H9 (cell line): ENCODE measurements around the gene REEP1. TPM values are rescaled to one million over a fixed set of nuclear protein-coding genes. Genes with fewer than 3 reads are reported as not detected.
"Not testable (repeated sequence)": the region's sequence is repeated elsewhere in the genome, so short reads cannot be mapped to it uniquely, and the experiment has no call there.

Source experiments
- DNase-seq: peaks from one replicate; pipeline ENCODE4 v3.0.0-alpha.2; 2017
- H2AFZ ChIP-seq: one replicate; pipeline ENCODE4 v1.6.1; 2013; ENCODE audit warnings: mild to moderate bottlenecking, low read length, control low read depth, moderate library complexity
- H2AK5ac ChIP-seq: 2 replicates; pipeline ENCODE4 v1.6.1; 2013; ENCODE audit warnings: low read length, control low read depth, mixed read lengths; ENCODE audit not compliant: insufficient read length
- H2BK120ac ChIP-seq: one replicate; pipeline ENCODE4 v1.6.1; 2013; ENCODE audit warnings: low read depth, mild to moderate bottlenecking, low read length, control low read depth, inconsistent platforms; ENCODE audit not compliant: poor library complexity, severe bottlenecking
- H2BK12ac ChIP-seq: 2 replicates; pipeline ENCODE4 v1.6.1; 2013; ENCODE audit warnings: low read length, control low read depth, mixed read lengths, low read depth; ENCODE audit not compliant: insufficient read length
- H2BK15ac ChIP-seq: 2 replicates; pipeline ENCODE4 v1.6.1; 2013; ENCODE audit warnings: low read depth, low read length, control low read depth
- H2BK20ac ChIP-seq: one replicate; pipeline ENCODE4 v1.6.1; 2013; ENCODE audit warnings: low read depth, mild to moderate bottlenecking, low read length, control low read depth, inconsistent platforms; ENCODE audit not compliant: poor library complexity, severe bottlenecking
- H2BK5ac ChIP-seq: 2 replicates; pipeline ENCODE4 v1.6.1; 2013; ENCODE audit warnings: low read length, control low read depth, mixed read lengths; ENCODE audit not compliant: insufficient read length
- H3K14ac ChIP-seq: 2 replicates; pipeline ENCODE4 v1.6.1; 2013; ENCODE audit warnings: low read length, control low read depth; ENCODE audit not compliant: insufficient read depth
- H3K18ac ChIP-seq: 2 replicates; pipeline ENCODE4 v1.6.1; 2013; ENCODE audit warnings: low read depth, mild to moderate bottlenecking, mixed read lengths, low read length, control low read depth; ENCODE audit not compliant: insufficient read length
- H3K23ac ChIP-seq: 2 replicates; pipeline ENCODE4 v1.6.1; 2013; ENCODE audit warnings: low read length, control low read depth, mixed read lengths, low read depth; ENCODE audit not compliant: insufficient read length
- H3K23me2 ChIP-seq: 2 replicates; pipeline ENCODE4 v1.6.1; 2013; ENCODE audit warnings: low read depth, mild to moderate bottlenecking, mixed read lengths, low read length, control low read depth; ENCODE audit not compliant: insufficient read length, poor library complexity, severe bottlenecking
- H3K27ac ChIP-seq: 2 replicates; pipeline ENCODE4 v1.5.1; 2013; ENCODE audit warnings: low read length, control low read depth, mixed read lengths, low read depth; ENCODE audit not compliant: insufficient read length
- H3K27me3 ChIP-seq: 2 replicates; pipeline ENCODE4 v1.6.1; 2013; ENCODE audit warnings: low read length, control low read depth, inconsistent platforms; ENCODE audit not compliant: insufficient read depth
- H3K4ac ChIP-seq: 2 replicates; pipeline ENCODE4 v1.6.1; 2013; ENCODE audit warnings: low read depth, mild to moderate bottlenecking, control low read depth, inconsistent platforms, low read length, moderate library complexity
- H3K4me1 ChIP-seq: 2 replicates; pipeline ENCODE4 v1.6.1; 2013; ENCODE audit warnings: low read length, control low read depth, inconsistent platforms; ENCODE audit not compliant: insufficient read depth
- H3K4me2 ChIP-seq: 2 replicates; pipeline ENCODE4 v1.6.1; 2013; ENCODE audit warnings: low read length, control low read depth, mixed read lengths; ENCODE audit not compliant: insufficient read length, insufficient read depth
- H3K56ac ChIP-seq: 2 replicates; pipeline ENCODE4 v1.6.1; 2013; ENCODE audit warnings: low read depth, mild to moderate bottlenecking, mixed read lengths, low read length, control low read depth; ENCODE audit not compliant: insufficient read length
- H3K79me1 ChIP-seq: 2 replicates; pipeline ENCODE4 v1.6.1; 2013; ENCODE audit warnings: low read depth, mild to moderate bottlenecking, moderate library complexity, low read length, control low read depth, inconsistent platforms; ENCODE audit not compliant: insufficient read depth, poor library complexity, severe bottlenecking
- H3K79me2 ChIP-seq: 2 replicates; pipeline ENCODE4 v1.6.1; 2013; ENCODE audit warnings: low read length, control low read depth, inconsistent platforms; ENCODE audit not compliant: insufficient read depth
- H3K9ac ChIP-seq: 2 replicates; pipeline ENCODE4 v1.6.1; 2013; ENCODE audit warnings: low read length, control low read depth, mixed read lengths; ENCODE audit not compliant: insufficient read length; ENCODE audit errors: extremely low read depth
- H3K9me3 ChIP-seq: one replicate; pipeline ENCODE4 v1.6.1; 2013; ENCODE audit warnings: low read depth, low read length, inconsistent platforms; ENCODE audit not compliant: control insufficient read depth
- H3T11ph ChIP-seq: one replicate; pipeline ENCODE4 v1.6.1; 2013; ENCODE audit warnings: mild to moderate bottlenecking, low read length, control low read depth, inconsistent platforms
- H4K20me1 ChIP-seq: one replicate; pipeline ENCODE4 v1.6.1; 2013; ENCODE audit not compliant: control insufficient read depth, insufficient read length, insufficient read depth
- H4K5ac ChIP-seq: 2 replicates; pipeline ENCODE4 v1.6.1; 2013; ENCODE audit warnings: low read depth, mild to moderate bottlenecking, mixed read lengths, low read length, control low read depth; ENCODE audit not compliant: insufficient read length
- H4K8ac ChIP-seq: replicated peaks from 2 replicates; pipeline ENCODE4 v1.6.1; 2013; ENCODE audit warnings: low read length, control low read depth, mixed read lengths, low read depth; ENCODE audit not compliant: insufficient read length
- H4K91ac ChIP-seq: 2 replicates; pipeline ENCODE4 v1.6.1; 2013; ENCODE audit warnings: low read depth, mild to moderate bottlenecking, moderate library complexity, mixed read lengths, low read length, control low read depth; ENCODE audit not compliant: insufficient read length
- H3K27ac Mint-ChIP-seq, 3 experiments: 2 replicates in 2 of 3; 3 replicates in 1 of 3; pipeline ENCODE4 v1.8.0; 2020 to 2021; ENCODE audit warnings: mixed read lengths in 3 of 3, mild to moderate bottlenecking in 1 of 3, moderate library complexity in 1 of 3
- H3K27me3 Mint-ChIP-seq: 2 replicates; pipeline ENCODE4 v1.8.0; 2021; ENCODE audit warnings: low read depth, mild to moderate bottlenecking, moderate library complexity, mixed read lengths
- H3K36me3 Mint-ChIP-seq, 3 experiments: 2 replicates in 2 of 3; 3 replicates in 1 of 3; pipeline ENCODE4 v1.8.0; 2020 to 2021; ENCODE audit warnings: low read depth in 3 of 3, mixed read lengths in 3 of 3; ENCODE audit not compliant: insufficient read depth in 1 of 3
- H3K4me1 Mint-ChIP-seq, 2 experiments: 2 replicates each; pipeline ENCODE4 v1.8.0; 2020; ENCODE audit warnings: mixed read lengths in 2 of 2
- H3K4me3 Mint-ChIP-seq, 2 experiments: 2 replicates in 1 of 2; 3 replicates in 1 of 2; pipeline ENCODE4 v1.8.0; 2020 to 2021; ENCODE audit warnings: mild to moderate bottlenecking in 2 of 2, mixed read lengths in 2 of 2, moderate library complexity in 1 of 2
- H3K9me3 Mint-ChIP-seq, 2 experiments: 2 replicates in 1 of 2; 3 replicates in 1 of 2; pipeline ENCODE4 v1.8.0; 2020; ENCODE audit warnings: mild to moderate bottlenecking in 2 of 2, mixed read lengths in 2 of 2, moderate library complexity in 1 of 2
- WGBS: extraction: QIAGEN DNeasy Blood & Tissue Kit; methylation state at CpG from one replicate; pipeline ENCODE4 v1.1.7; 2013; ENCODE audit warnings: missing lambda C conversion rate, low lambda C conversion rate, mixed read lengths; ENCODE audit not compliant: insufficient read length; ENCODE audit errors: extremely low coverage; 5-methylcytosine and 5-hydroxymethylcytosine counted together
- total RNA-seq: library from RNA; stranded (reverse); gene quantifications from 2 replicates; pipeline ENCODE4 v1.2.1, GENCODE V29; 2021

The REEP1 gene
- total RNA-seq, 1 experiment from 2014 or later: 1.3 TPM

GRCh38 chr2:86244781-86245180 lies 92.6 kb downstream of the REEP1 start:
- not testable (repeated sequence) for H3K56ac ChIP-seq, H3K9me3 Mint-ChIP-seq, H3K27ac Mint-ChIP-seq, DNase-seq, H3K4me2 ChIP-seq, H3K23me2 ChIP-seq, H3K23ac ChIP-seq, H3K9me3 ChIP-seq, H3K36me3 Mint-ChIP-seq, H3K4ac ChIP-seq, H3K14ac ChIP-seq, H2BK20ac ChIP-seq, H3K4me3 Mint-ChIP-seq, H4K91ac ChIP-seq, H3K4me1 Mint-ChIP-seq, H3K27me3 ChIP-seq, H3K18ac ChIP-seq, H2BK5ac ChIP-seq, H4K8ac ChIP-seq, H2BK15ac ChIP-seq, H3K4me1 ChIP-seq, H4K20me1 ChIP-seq, H3K27ac ChIP-seq, H2AK5ac ChIP-seq, H3K79me1 ChIP-seq, H2BK12ac ChIP-seq, H3T11ph ChIP-seq, H2AFZ ChIP-seq, H3K9ac ChIP-seq, H2BK120ac ChIP-seq, H4K5ac ChIP-seq, H3K79me2 ChIP-seq
- no CpG with 5 or more reads among the region's 5 CpGs for WGBS
- peaks cover 13% of the 10 kb centered on the region for H3K27me3 Mint-ChIP-seq
